ENCODE data around the gene SPRR2F. TPM values are rescaled to one million over a fixed set of nuclear protein-coding genes. Genes with fewer than 3 reads are reported as not detected.

The SPRR2F gene
- total and polyA plus RNA-seq, 2 of the 4 experiments (the other 2 are of a cell fraction): not detected

DNA sequence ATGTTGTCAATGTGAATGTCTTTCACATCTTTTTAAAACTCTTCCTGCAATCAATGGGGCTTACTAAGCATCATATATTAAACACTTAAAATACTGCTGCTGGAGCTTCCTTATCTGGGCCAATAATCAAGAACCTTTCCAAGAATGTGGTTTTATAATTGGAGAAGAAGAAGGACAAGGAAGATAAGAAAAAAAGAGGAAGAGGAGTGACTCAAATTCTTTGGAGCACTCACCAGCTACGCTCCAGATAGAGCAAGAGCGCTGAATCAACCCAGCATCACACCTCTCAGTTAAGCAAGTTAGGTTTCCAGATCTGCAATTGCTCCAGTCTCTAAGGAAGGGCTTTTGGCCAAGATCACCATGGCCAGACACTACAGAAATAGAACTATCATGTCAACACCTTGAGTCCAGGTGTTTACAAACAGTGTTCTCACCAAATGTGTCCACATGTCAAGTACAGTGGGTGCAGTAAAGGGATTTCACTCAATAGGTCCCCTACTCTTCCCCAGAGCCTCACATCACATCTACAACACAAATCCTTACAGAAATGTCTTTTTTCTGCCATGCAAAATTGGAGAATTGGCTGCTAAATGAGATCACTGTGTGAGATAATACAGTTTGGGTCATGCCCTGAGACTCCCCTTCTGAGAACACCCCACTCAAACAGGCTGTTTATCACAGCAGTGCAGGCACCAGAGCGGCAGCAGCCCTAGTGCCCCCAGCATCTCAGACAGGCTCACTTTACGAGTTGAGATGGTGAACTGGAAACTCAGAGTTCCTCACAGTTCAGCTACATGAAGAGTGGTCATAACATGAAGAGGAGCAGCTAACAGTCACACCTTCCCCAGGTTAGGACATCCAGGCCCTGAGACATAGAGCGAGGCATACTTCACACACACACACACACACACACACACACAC lies 40.2 kb downstream of the SPRR2F start:
- WGBS, 2 experiments (ENCODE audit: extremely low coverage in 2 of 2, insufficient read length in 1 of 2): no CpG with 5 or more reads among the region's 5 CpGs
- H2AFZ ChIP-seq (replicated peaks; ENCODE audit: low read length, poor library complexity): no peak overlapping the region
- H3K4ac ChIP-seq (ENCODE audit: low read depth, low read length): no peak overlapping the region
- H3K4me3 ChIP-seq (ENCODE audit: insufficient read depth, low read depth, low read length): no peak overlapping the region
- in situ Hi-C loops (cut with MboI; ENCODE audit: low sequenced_read_pairs) (no loop called here), intact Hi-C loops (cut with micrococcal nuclease) (no loop called here), dilution Hi-C loops (cut with HindIII; ENCODE audit: low sequenced_read_pairs, unreplicated experiment) (no loop called here)
- H3K4me1 ChIP-seq (ENCODE audit: control insufficient read depth, insufficient read depth, low read length): no peaks in the 10 kb centered on the region
- no peak overlapping the region for H2AK9ac ChIP-seq (replicated peaks; ENCODE audit: low read depth, low read length, poor library complexity)
- no peak overlapping the region for H3K14ac ChIP-seq (replicated peaks; ENCODE audit: low read depth, low read length)
- no peak overlapping the region for H4K91ac ChIP-seq (ENCODE audit: insufficient read depth, low read depth, low read length)
- H4K20me1 ChIP-seq (ENCODE audit: insufficient read depth, low read length): no peaks in the 10 kb centered on the region
- TF ChIP-seq RAD21 (IDR thresholded peaks at IDR 0.05; ENCODE audit: low read length) (no peak), FOS (IDR thresholded peaks at IDR 0.05; ENCODE audit: low read depth, low read length) (no peak), MXI1 (IDR thresholded peaks at IDR 0.05; ENCODE audit: borderline replicate concordance, low read depth, low read length) (no peak)
- H3K79me1 ChIP-seq (ENCODE audit: low read depth in 1 of 2, low read length in 2 of 2): no peaks in the 10 kb centered on the region
- no peak overlapping the region for H2BK20ac ChIP-seq (ENCODE audit: low read depth, low read length)
- CTCF ChIA-PET: no interaction called here
- no peak overlapping the region for H3K56ac ChIP-seq (ENCODE audit: extremely low read depth, insufficient read depth, low read length)
- POLR2A ChIA-PET (ENCODE audit: unreplicated experiment): no interaction called here
- H3K9me3 ChIP-seq (ENCODE audit: control insufficient read depth, insufficient read depth, low read length): no peaks in the 10 kb centered on the region
- no peak overlapping the region for H2BK5ac ChIP-seq (ENCODE audit: low read depth, low read length, poor library complexity, severe bottlenecking)
- no peak overlapping the region for H2BK15ac ChIP-seq (ENCODE audit: low read depth, low read length)
- no peaks in the 10 kb centered on the region for H3K27me3 ChIP-seq (ENCODE audit: control insufficient read depth, insufficient read depth, low read length)
- H2AK5ac ChIP-seq (ENCODE audit: low read depth, low read length): no peak overlapping the region
- no peak overlapping the region for H3K27ac ChIP-seq (ENCODE audit: insufficient read depth, low read length)
- H4K5ac ChIP-seq (ENCODE audit: low read depth, low read length): no peak overlapping the region
- no peaks in the 10 kb centered on the region for H3K36me3 ChIP-seq (ENCODE audit: control insufficient read depth, insufficient read depth, low read length)
- no peak for ATAC-seq (ENCODE audit: low read depth)
- H3K18ac ChIP-seq (ENCODE audit: low read depth, low read length): no peak overlapping the region
- H3K9me1 ChIP-seq (ENCODE audit: insufficient read depth, low read length): no peaks in the 10 kb centered on the region
- no peak overlapping the region for H3K23ac ChIP-seq (ENCODE audit: low read depth, low read length)
- no peak overlapping the region for H3K4me2 ChIP-seq (ENCODE audit: low read depth, low read length)
- DNase-seq: no peak
- no peak overlapping the region for H2BK120ac ChIP-seq (ENCODE audit: low read depth, low read length)
- H3K9ac ChIP-seq (ENCODE audit: low read depth, low read length): no peak overlapping the region
- H4K8ac ChIP-seq (ENCODE audit: low read depth in 2 of 2, low read length in 2 of 2): no peak overlapping the region
- BruUV-seq (replicated peaks): no TSS peak

All from IMR-90 (cell line).